Measurements from ENCODE around the gene MLST8.

Gene MLST8

GRCh38 chr16:2206780-2207433, 1.7 kb downstream of the MLST8 start:
- in situ Hi-C loops (cut with HindIII; ENCODE audit: low sequenced_read_pairs), result no loop called here
- no peak overlapping the region for H3K4me3 ChIP-seq (ENCODE audit: low read depth, low read length)
- TF ChIP-seq CTCF (IDR thresholded peaks at IDR 0.05; ENCODE audit: low read depth, low read length), result no peak
- DNase-seq (ENCODE audit: low read depth, low spot score), result no peak

- no peak overlapping the region for H3K4me3 ChIP-seq (ENCODE audit: low read depth, low read length)
- in situ Hi-C loops (cut with HindIII; ENCODE audit: low sequenced_read_pairs), result no loop called here
- no peak for DNase-seq (ENCODE audit: low read depth, low spot score)
- TF ChIP-seq CTCF (IDR thresholded peaks at IDR 0.05; ENCODE audit: low read depth, low read length), result no peak
Measured at GRCh38 chr16:2207872-2208271, 2.6 kb downstream of the MLST8 start.

GRCh38 chr16:2208308-2208707, 3.1 kb downstream of the MLST8 start:
- H3K4me3 ChIP-seq (ENCODE audit: low read depth, low read length), result no peak overlapping the region
- no peak for DNase-seq (ENCODE audit: low read depth, low spot score)
- TF ChIP-seq CTCF (IDR thresholded peaks at IDR 0.05; ENCODE audit: low read depth, low read length), result no peak
- in situ Hi-C loops (cut with HindIII; ENCODE audit: low sequenced_read_pairs), result no loop called here

GRCh38 chr16:2208772-2209171, 3.5 kb downstream of the MLST8 start:
- no peak overlapping the region for H3K4me3 ChIP-seq (ENCODE audit: low read depth, low read length)
- DNase-seq (ENCODE audit: low read depth, low spot score), result no peak
- TF ChIP-seq CTCF (IDR thresholded peaks at IDR 0.05; ENCODE audit: low read depth, low read length), result no peak
- in situ Hi-C loops (cut with HindIII; ENCODE audit: low sequenced_read_pairs), result no loop called here

- in situ Hi-C loops (cut with HindIII; ENCODE audit: low sequenced_read_pairs), result no loop called here
Measured at GRCh38 chr16:2209258-2210008, 4.2 kb downstream of the MLST8 start.

GRCh38 chr16:2210009-2210332, 4.7 kb downstream of the MLST8 start:
- no peak overlapping the region for H3K4me3 ChIP-seq (ENCODE audit: low read depth, low read length)
- DNase-seq (ENCODE audit: low read depth, low spot score), result no peak
- in situ Hi-C loops (cut with HindIII; ENCODE audit: low sequenced_read_pairs), result no loop called here
- TF ChIP-seq CTCF (IDR thresholded peaks at IDR 0.05; ENCODE audit: low read depth, low read length), result no peak

More at GRCh38 chr16:2209258-2210008, 4.2 kb downstream of the MLST8 start:
- no peak for DNase-seq (ENCODE audit: low read depth, low spot score)
- no peak for TF ChIP-seq CTCF (IDR thresholded peaks at IDR 0.05; ENCODE audit: low read depth, low read length)
- no peak overlapping the region for H3K4me3 ChIP-seq (ENCODE audit: low read depth, low read length)

Measured in astrocyte of the spinal cord (primary cell).